A673 (cell line): Measurements from ENCODE around the gene ST7. TPM values are rescaled to one million over a fixed set of nuclear protein-coding genes. Genes with fewer than 3 reads are reported as not detected.
"Not testable (repeated sequence)": the region's sequence is repeated elsewhere in the genome, so short reads cannot be mapped to it uniquely, and the experiment has no call there.

Experiments
- BruUV-seq: library from RNA; stranded (reverse); fragments of 400-500 nt; replicated peaks from 2 replicates; lab custom pipeline; 2021; lab: Mats Ljungman, UMichigan
- CTCF ChIA-PET: fragments of 300-600 bp; sonication (Branson Sonifier 250); formaldehyde crosslinking; loops from one replicate; lab custom pipeline; 2022; ENCODE audit warnings: antibody characterized with exemption; lab: Charles Lee
- POLR2A ChIA-PET: fragments of 300-600 bp; sonication (Branson Sonifier 250); formaldehyde crosslinking; loops from one replicate; lab custom pipeline; 2022; ENCODE audit warnings: antibody characterized with exemption; ENCODE audit not compliant: low non-redundant PET; lab: Charles Lee
- DNase-seq: peaks from one replicate; pipeline ENCODE4 v3.0.0-alpha.2; 2015; ENCODE audit warnings: low spot score
- H3K27ac ChIP-seq: fragments of 200-600 bp; sonication (generic); 2 replicates; pipeline ENCODE4 v1.5.1; 2016; ENCODE audit warnings: mixed run types, low read depth, mild to moderate bottlenecking, mixed read lengths, antibody characterized with exemption, low read length; ENCODE audit not compliant: poor library complexity, severe bottlenecking
- H3K27me3 ChIP-seq: fragments of 200-600 bp; sonication (generic); replicated peaks from 2 replicates; pipeline ENCODE4 v1.6.1; 2017; ENCODE audit warnings: mixed run types, low read depth, mild to moderate bottlenecking, mixed read lengths, antibody characterized with exemption, low read length; ENCODE audit not compliant: insufficient read depth, poor library complexity
- H3K36me3 ChIP-seq: fragments of 200-600 bp; sonication (generic); 2 replicates; pipeline ENCODE4 v1.6.1; 2016; ENCODE audit warnings: mixed run types, mild to moderate bottlenecking, mixed read lengths, antibody characterized with exemption, low read length; ENCODE audit not compliant: insufficient read depth, poor library complexity, severe bottlenecking
- H3K4me1 ChIP-seq: fragments of 200-600 bp; sonication (generic); 2 replicates; pipeline ENCODE4 v1.6.1; 2017; ENCODE audit warnings: mixed run types, mild to moderate bottlenecking, mixed read lengths, antibody characterized with exemption, low read length; ENCODE audit not compliant: insufficient read depth, poor library complexity, severe bottlenecking
- H3K4me3 ChIP-seq: fragments of 200-600 bp; sonication (generic); 2 replicates; pipeline ENCODE4 v1.5.1; 2016; ENCODE audit warnings: low read depth, mixed run types, mild to moderate bottlenecking, mixed read lengths, low read length; ENCODE audit not compliant: poor library complexity, severe bottlenecking
- H3K9me3 ChIP-seq: fragments of 200-600 bp; sonication (generic); 2 replicates; pipeline ENCODE4 v1.6.1; 2016; ENCODE audit warnings: mixed run types, low read depth, mild to moderate bottlenecking, mixed read lengths, antibody characterized with exemption, low read length; ENCODE audit not compliant: poor library complexity, severe bottlenecking
- EZH2 ChIP-seq: fragments of 200-600 bp; sonication (generic); IDR thresholded peaks from 2 replicates; pipeline ENCODE4 v1.6.1; 2017; ENCODE audit warnings: borderline replicate concordance, low read depth, mild to moderate bottlenecking, mixed read lengths, antibody characterized with exemption, low read length; ENCODE audit not compliant: poor library complexity, severe bottlenecking
- intact Hi-C: fragments of 100-400 bp; cut with micrococcal nuclease; formaldehyde crosslinking; loops from one replicate; pipeline ENCODE4 v1.10.0; 2022; ENCODE audit not compliant: unreplicated experiment
- total RNA-seq: library from RNA; stranded (reverse); gene quantifications from 2 replicates; pipeline ENCODE4 v1.2.3, GENCODE V29; 2021
- TF ChIP-seq, protein P1 (sequence below): fragments of 300-800, 200-600 bp; sonication (generic); conservative IDR thresholded peaks from 2 replicates; pipeline ENCODE4 v1.5.1; 2017; ENCODE audit warnings: low read depth, mild to moderate bottlenecking, antibody characterized with exemption, low read length, moderate library complexity, mixed read lengths

ST7 gene
- total RNA-seq, 1 experiment from 2014 or later = 24.3 TPM

DNA sequence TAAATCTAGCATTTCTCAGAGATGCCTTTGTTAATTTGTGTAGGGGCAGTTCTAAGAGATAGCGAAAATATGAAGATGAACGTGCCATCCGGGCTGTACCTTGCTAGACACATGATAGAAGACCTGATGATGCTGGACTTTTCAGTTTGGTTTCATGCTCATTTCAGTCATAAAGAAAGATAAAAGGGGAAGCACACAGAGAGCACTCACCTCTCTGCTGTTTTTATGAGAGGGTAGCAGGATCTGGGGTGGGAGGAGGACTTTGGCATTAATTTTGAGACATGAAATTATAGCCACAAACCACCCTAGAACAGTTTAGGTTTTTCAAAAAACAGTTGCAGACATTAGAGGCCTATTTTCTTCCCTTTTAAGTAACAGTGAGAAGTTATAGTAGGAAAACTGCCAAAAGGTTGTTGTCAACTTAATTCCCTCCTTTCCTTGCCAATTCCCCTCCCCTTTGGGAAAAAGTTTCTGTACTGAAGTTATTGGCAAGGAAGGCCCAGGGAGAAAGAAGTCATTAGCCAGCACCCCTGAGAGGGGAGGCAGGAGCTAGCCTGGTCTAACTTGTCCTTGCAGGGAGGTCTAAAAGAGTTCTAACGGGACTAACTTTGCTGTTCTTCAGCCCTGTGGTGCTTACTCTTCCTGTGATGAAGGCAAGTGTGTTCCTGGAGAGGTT lies 2.6 kb downstream of the ST7 start:
- intact Hi-C loops = no loop called here
- TF ChIP-seq, protein P1, sequence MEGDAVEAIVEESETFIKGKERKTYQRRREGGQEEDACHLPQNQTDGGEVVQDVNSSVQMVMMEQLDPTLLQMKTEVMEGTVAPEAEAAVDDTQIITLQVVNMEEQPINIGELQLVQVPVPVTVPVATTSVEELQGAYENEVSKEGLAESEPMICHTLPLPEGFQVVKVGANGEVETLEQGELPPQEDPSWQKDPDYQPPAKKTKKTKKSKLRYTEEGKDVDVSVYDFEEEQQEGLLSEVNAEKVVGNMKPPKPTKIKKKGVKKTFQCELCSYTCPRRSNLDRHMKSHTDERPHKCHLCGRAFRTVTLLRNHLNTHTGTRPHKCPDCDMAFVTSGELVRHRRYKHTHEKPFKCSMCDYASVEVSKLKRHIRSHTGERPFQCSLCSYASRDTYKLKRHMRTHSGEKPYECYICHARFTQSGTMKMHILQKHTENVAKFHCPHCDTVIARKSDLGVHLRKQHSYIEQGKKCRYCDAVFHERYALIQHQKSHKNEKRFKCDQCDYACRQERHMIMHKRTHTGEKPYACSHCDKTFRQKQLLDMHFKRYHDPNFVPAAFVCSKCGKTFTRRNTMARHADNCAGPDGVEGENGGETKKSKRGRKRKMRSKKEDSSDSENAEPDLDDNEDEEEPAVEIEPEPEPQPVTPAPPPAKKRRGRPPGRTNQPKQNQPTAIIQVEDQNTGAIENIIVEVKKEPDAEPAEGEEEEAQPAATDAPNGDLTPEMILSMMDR = no peak
- TF ChIP-seq EZH2 = no peak
- Histone ChIP-seq H3K4me1 (peaks cover 35% of the 10 kb centered on the region), H3K27me3 (no peaks in the 10 kb centered on the region), H3K4me3 (no peak overlapping the region), H3K9me3 (no peaks in the 10 kb centered on the region), H3K27ac (no peak overlapping the region), H3K36me3 (no peaks in the 10 kb centered on the region)
- CTCF ChIA-PET = no interaction called here
- POLR2A ChIA-PET = no interaction called here
- DNase-seq = peak; percentile 3
- BruUV-seq = no TSS peak

DNA sequence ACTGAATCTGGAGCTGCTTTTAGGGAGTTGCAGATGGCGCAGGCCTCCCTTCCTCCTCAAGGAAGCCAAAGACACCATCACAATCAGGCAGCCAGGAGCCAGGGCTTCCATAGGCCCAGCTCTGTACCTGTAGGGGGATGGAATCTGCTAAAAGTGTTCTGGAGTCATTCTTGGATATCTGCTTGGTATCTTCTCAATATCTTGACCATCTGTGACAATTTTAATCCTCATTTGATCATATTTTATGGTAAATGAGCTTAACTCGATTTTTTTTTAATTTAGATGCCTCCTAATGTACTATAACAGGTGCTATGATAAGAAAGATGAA lies 3.1 kb downstream of the ST7 start:
- CTCF ChIA-PET = no interaction called here
- H3K4me3 ChIP-seq = no peak overlapping the region
- no peaks in the 10 kb centered on the region for H3K9me3 ChIP-seq
- BruUV-seq = no TSS peak
- TF ChIP-seq, protein P1 = no peak
- no peak overlapping the region for H3K27ac ChIP-seq
- no peaks in the 10 kb centered on the region for H3K36me3 ChIP-seq
- DNase-seq = no peak
- no peaks in the 10 kb centered on the region for H3K27me3 ChIP-seq
- POLR2A ChIA-PET = no interaction called here
- peaks cover 35% of the 10 kb centered on the region for H3K4me1 ChIP-seq
- intact Hi-C loops = no loop called here

DNA sequence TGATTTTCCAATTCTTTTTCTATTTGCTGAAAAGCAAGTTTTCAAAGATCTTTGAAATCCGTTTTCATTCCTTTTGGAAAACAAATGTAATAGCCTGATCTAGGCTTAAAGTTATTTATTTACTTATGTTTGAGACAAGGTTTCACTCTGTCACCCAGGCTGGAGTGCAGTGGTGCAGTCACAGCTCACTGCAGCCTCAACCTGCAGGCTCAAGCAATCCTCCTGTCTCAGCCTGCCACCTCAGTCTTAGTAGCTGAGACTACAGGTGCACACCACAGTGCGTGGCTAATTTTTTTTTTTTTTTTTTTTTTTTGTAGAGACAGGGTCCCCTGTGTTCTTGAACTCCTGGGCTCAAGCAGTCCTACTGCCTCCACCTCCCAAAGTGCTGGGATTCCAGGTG lies 4.6 kb downstream of the ST7 start:
- ChIA-PET POLR2A (interaction anchor here (0.7 kb wide), 1 partner anchor 115 kb away, joined by 9 read pairs; no protein-coding TSS in a partner anchor), CTCF (no interaction called here)
- Histone ChIP-seq H3K4me3 (no peak overlapping the region), H3K27ac (no peak overlapping the region), H3K36me3 (no peaks in the 10 kb centered on the region), H3K27me3 (no peaks in the 10 kb centered on the region), H3K4me1 (peaks cover 22% of the 10 kb centered on the region), H3K9me3 (no peaks in the 10 kb centered on the region)
- DNase-seq = no peak
- intact Hi-C loops = no loop called here
- TF ChIP-seq, protein P1 = no peak
- TF ChIP-seq EZH2 = no peak
- no TSS peak for BruUV-seq

DNA sequence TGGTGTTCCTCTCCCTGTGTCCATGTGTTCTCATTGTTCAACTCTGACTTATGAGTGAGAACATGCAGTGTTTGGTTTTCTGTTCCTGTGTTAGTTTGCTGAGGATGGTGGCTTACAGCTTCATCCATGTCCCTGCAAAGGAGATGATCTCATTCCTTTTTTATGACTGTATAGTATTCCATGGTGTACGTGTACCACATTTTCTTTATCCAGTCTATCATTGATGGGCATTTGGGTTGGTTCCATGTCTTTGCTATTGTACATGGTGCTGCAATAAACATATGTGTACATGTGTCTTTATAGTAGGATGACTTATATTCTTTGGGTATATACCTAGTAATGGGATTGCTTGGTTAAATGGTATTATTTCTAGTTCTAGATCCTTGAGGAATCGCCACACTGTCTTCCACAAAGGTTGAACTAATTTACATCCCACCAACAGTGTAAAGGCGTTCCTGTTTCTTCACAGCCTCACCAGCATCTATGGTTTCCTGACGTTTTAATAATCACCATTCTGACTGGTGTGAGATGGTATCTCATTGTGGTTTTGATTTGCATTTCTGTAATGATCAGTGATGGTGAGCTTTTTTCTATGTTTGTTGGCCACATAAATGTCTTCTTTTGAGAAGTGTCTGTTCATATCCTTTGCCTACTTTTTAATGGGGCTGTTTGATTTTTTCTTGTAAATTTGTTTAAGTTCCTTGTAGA lies 8.8 kb downstream of the ST7 start:
- H3K9me3 ChIP-seq, H3K4me3 ChIP-seq, H3K36me3 ChIP-seq, H3K27ac ChIP-seq, intact Hi-C loops, DNase-seq, H3K27me3 ChIP-seq, POLR2A ChIA-PET, BruUV-seq, CTCF ChIA-PET: not testable (repeated sequence)
- peaks cover 13% of the 10 kb centered on the region for H3K4me1 ChIP-seq
